Endothelial cell of umbilical vein (primary cell): ENCODE data around the gene AIRE. TPM values are rescaled to one million over a fixed set of nuclear protein-coding genes. Genes with fewer than 3 reads are reported as not detected.

ENCODE experiments used
- BruUV-seq: library from RNA; stranded (reverse); fragments of 400-500 nt; replicated peaks from 2 replicates; lab custom pipeline; 2021; lab: Mats Ljungman, UMichigan
- CTCF ChIA-PET: fragments of 300-600, 350-600 bp; sonication (Branson Sonifier 250); formaldehyde crosslinking; loops from one replicate; lab custom pipeline; 2021; ENCODE audit warnings: antibody characterized with exemption, inconsistent platforms; lab: Charles Lee
- POLR2A ChIA-PET: fragments of 300-600, 350-600 bp; sonication (Branson Sonifier 250); formaldehyde crosslinking; loops from one replicate; lab custom pipeline; 2021; ENCODE audit warnings: antibody characterized with exemption, inconsistent platforms; lab: Charles Lee
- DNase-seq: peaks from one replicate; pipeline ENCODE4 v3.0.0-alpha.2; 2011; ENCODE audit warnings: low read depth, low spot score
- FAIRE-seq: peaks from 2 replicates; lab custom pipeline; 2011; peaks lifted over from hg19 to GRCh38; lab: Jason Lieb, UNC
- H2AFZ ChIP-seq: 2 replicates; pipeline ENCODE4 v1.6.0; 2012; ENCODE audit warnings: low read depth, low read length, control low read depth, inconsistent platforms
- H3K27ac ChIP-seq: 2 replicates; pipeline ENCODE4 v1.5.1; 2011; ENCODE audit warnings: low read depth, mild to moderate bottlenecking, control low read depth, low read length, moderate library complexity; ENCODE audit not compliant: insufficient read depth
- H3K27me3 ChIP-seq, 2 experiments: 2 replicates each; pipeline versions ENCODE4 v1.6.0 to v1.6.1; 2011; ENCODE audit warnings: low read length in 2 of 2, mixed read lengths in 1 of 2; ENCODE audit not compliant: control insufficient read depth in 2 of 2, insufficient read depth in 2 of 2
- H3K36me3 ChIP-seq, 2 experiments: 2 replicates in 1 of 2; 3 replicates in 1 of 2; pipeline ENCODE4 v1.5.1; 2011; ENCODE audit warnings: low read length in 2 of 2, mild to moderate bottlenecking in 1 of 2, moderate library complexity in 1 of 2; ENCODE audit not compliant: control insufficient read depth in 2 of 2, insufficient read depth in 2 of 2; ENCODE audit errors: extremely low read depth in 1 of 2
- H3K4me1 ChIP-seq: 3 replicates; pipeline ENCODE4 v1.5.1; 2011; ENCODE audit warnings: mild to moderate bottlenecking, low read length; ENCODE audit not compliant: control insufficient read depth, insufficient read depth; ENCODE audit errors: extremely low read depth
- H3K4me2 ChIP-seq: 2 replicates; pipeline ENCODE4 v1.6.1; 2011; ENCODE audit warnings: low read length, control low read depth, mixed read lengths; ENCODE audit not compliant: insufficient read depth
- H3K4me3 ChIP-seq, 3 experiments: fragments of 200-600 bp in 1 of 3; sonication (generic), shearing (Covaris generic) in 1 of 3; replicated peaks in 1 of 3; 2 replicates each; pipeline ENCODE4 v1.5.1; 2011 to 2016; ENCODE audit warnings: control low read depth in 3 of 3, low read length in 3 of 3, mild to moderate bottlenecking in 2 of 3, inconsistent platforms in 1 of 3, low read depth in 1 of 3, moderate library complexity in 1 of 3; ENCODE audit not compliant: insufficient read depth in 1 of 3
- H3K79me2 ChIP-seq: 2 replicates; pipeline ENCODE4 v1.6.0; 2012; ENCODE audit warnings: low read length, inconsistent platforms; ENCODE audit not compliant: control insufficient read depth, insufficient read depth
- H3K9ac ChIP-seq: replicated peaks from 2 replicates; pipeline ENCODE3; 2011; ENCODE audit warnings: low read length, control low read depth; ENCODE audit not compliant: insufficient read depth; ENCODE audit errors: extremely low read depth
- H3K9me1 ChIP-seq: replicated peaks from 3 replicates; pipeline ENCODE4 v1.6.0; 2011; ENCODE audit warnings: mild to moderate bottlenecking, low read length; ENCODE audit not compliant: control insufficient read depth, insufficient read depth; ENCODE audit errors: extremely low read depth
- H3K9me3 ChIP-seq: replicated peaks from 2 replicates; pipeline ENCODE4 v1.5.1; 2012; ENCODE audit warnings: low read length, inconsistent platforms; ENCODE audit not compliant: control insufficient read depth, insufficient read depth
- H4K20me1 ChIP-seq: replicated peaks from 2 replicates; pipeline ENCODE3; 2011; ENCODE audit warnings: mild to moderate bottlenecking, low read length; ENCODE audit not compliant: control insufficient read depth, insufficient read depth; ENCODE audit errors: extremely low read depth
- CTCF ChIP-seq, 2 donors: IDR thresholded peaks; 1 replicate in 1 of 2; 2 replicates in 1 of 2; pipeline ENCODE4 v1.5.1; 2011; ENCODE audit warnings: low read length in 2 of 2, mild to moderate bottlenecking in 2 of 2, moderate library complexity in 2 of 2, control low read depth in 1 of 2, inconsistent platforms in 1 of 2, low read depth in 1 of 2; ENCODE audit not compliant: insufficient read depth in 1 of 2; ENCODE audit errors: extremely low read depth in 1 of 2
- EZH2 ChIP-seq: IDR thresholded peaks from 2 replicates; pipeline ENCODE4 v1.6.1; 2012; ENCODE audit warnings: borderline replicate concordance, low read depth, mild to moderate bottlenecking, moderate library complexity, low read length, inconsistent platforms; ENCODE audit not compliant: severe bottlenecking
- FOS ChIP-seq: IDR thresholded peaks from 2 replicates; pipeline ENCODE4 v1.6.1; 2011; ENCODE audit warnings: mild to moderate bottlenecking, low read length, moderate library complexity, borderline replicate concordance; ENCODE audit not compliant: insufficient read depth
- GATA2 ChIP-seq: IDR thresholded peaks from 2 replicates; pipeline ENCODE4 v1.7.0; 2011; ENCODE audit warnings: low read depth, mild to moderate bottlenecking, moderate library complexity, mixed read lengths, low read length; ENCODE audit not compliant: insufficient read length, insufficient read depth
- JUN ChIP-seq: IDR thresholded peaks from 2 replicates; pipeline ENCODE4 v1.6.1; 2011; ENCODE audit warnings: borderline replicate concordance, low read depth; ENCODE audit not compliant: insufficient read length, insufficient read depth
- MAX ChIP-seq: IDR thresholded peaks from 2 replicates; pipeline ENCODE4 v1.6.1; 2011; ENCODE audit not compliant: insufficient read depth, insufficient read length
- MYC ChIP-seq: IDR thresholded peaks from one replicate; pipeline ENCODE4 v1.6.1; 2011; ENCODE audit warnings: mild to moderate bottlenecking, low read depth, low read length
- POLR2A ChIP-seq: IDR thresholded peaks from 2 replicates; pipeline ENCODE4 v1.6.1; 2012; ENCODE audit warnings: low read depth, mild to moderate bottlenecking, control low read depth, low read length
- POLR2AphosphoS5 ChIP-seq: IDR thresholded peaks from 2 replicates; pipeline ENCODE4 v1.6.1; 2012; ENCODE audit warnings: low read depth, mild to moderate bottlenecking, control low read depth, low read length, moderate library complexity; ENCODE audit not compliant: insufficient read depth
- dilution Hi-C: fragments of 300-500 bp; cut with MboI; formaldehyde crosslinking; loops from one replicate; pipeline ENCODE4 v1.15.0; 2019; ENCODE audit warnings: low sequenced_read_pairs; ENCODE audit not compliant: extremely low pct_ligation_motif_present
- intact Hi-C: fragments of 100-400 bp; cut with micrococcal nuclease; formaldehyde crosslinking; loops from one replicate; pipeline ENCODE4 v1.10.0; 2022
- polyA plus RNA-seq, 4 experiments: library from polyadenylated mRNA; depleted of rRNA in 3 of 4; stranded (reverse) in 3 of 4; unstranded in 1 of 4; fragments of >200 nt; gene quantifications; 2 replicates each; pipeline versions ENCODE4 v1.2.1 to v1.2.3, GENCODE V29; 2011 to 2012; ENCODE audit warnings: missing spikeins in 1 of 4
- total RNA-seq: library from RNA; stranded (reverse); gene quantifications from 2 replicates; pipeline ENCODE4 v1.2.3, GENCODE V29; 2021

Gene AIRE
- total and polyA plus RNA-seq, 2 donors (not counting 3 experiments of a cell fraction or from before 2014, with no cell fraction given): 0.04 to 0.11 TPM

- no peaks in the 10 kb centered on the region for H3K36me3 ChIP-seq
- dilution Hi-C loops (no loop called here), intact Hi-C loops (no loop called here)
- H3K9ac ChIP-seq: no peak overlapping the region
- no peak overlapping the region for H3K4me3 ChIP-seq
- H3K27ac ChIP-seq: no peak overlapping the region
- peaks cover 0 to 3% of the 10 kb centered on the region in 2 experiments for H3K27me3 ChIP-seq
- no peak for TF ChIP-seq CTCF (IDR thresholded peaks at IDR 0.05; ENCODE audit: extremely low read depth in 1 of 2, insufficient read depth in 1 of 2, low read depth in 1 of 2, low read length in 2 of 2)
- TF ChIP-seq POLR2AphosphoS5: no peak
- TF ChIP-seq POLR2A: no peak
- no peak for TF ChIP-seq EZH2
- TF ChIP-seq GATA2: no peak
- no peak for TF ChIP-seq MYC
- no peak for TF ChIP-seq FOS
- no peak for TF ChIP-seq JUN
- no peak for TF ChIP-seq MAX
- ChIA-PET CTCF (no interaction called here), POLR2A (no interaction called here)
- no peak overlapping the region for H2AFZ ChIP-seq
- no TSS peak for BruUV-seq
- H3K9me3 ChIP-seq: no peaks in the 10 kb centered on the region
- no peaks in the 10 kb centered on the region for H3K4me1 ChIP-seq
- no peak overlapping the region for H3K4me2 ChIP-seq
- no peaks in the 10 kb centered on the region for H3K79me2 ChIP-seq
- no peaks in the 10 kb centered on the region for H4K20me1 ChIP-seq
- FAIRE-seq (no peak), DNase-seq (no peak)
- no peaks in the 10 kb centered on the region for H3K9me1 ChIP-seq
Measured at GRCh38 chr21:44291078-44291935, 5.6 kb downstream of the AIRE start.
